Activated CD4-positive, alpha-beta memory T cell treated with anti-CD3 and anti-CD28 coated beads for 36 hours (primary cell): Measurements from ENCODE around the gene HRC. TPM values are rescaled to one million over a fixed set of nuclear protein-coding genes. Genes with fewer than 3 reads are reported as not detected.
A peak's percentile ranks its signal among the peaks of the same experiment; 100 is the strongest.
"Not testable (repeated sequence)": the region's sequence is repeated elsewhere in the genome, so short reads cannot be mapped to it uniquely, and the experiment has no call there.

ENCODE experiments used
- CTCF ChIA-PET: fragments of 350-600 bp; sonication (Branson Sonifier 250); formaldehyde crosslinking; loops from one replicate; lab custom pipeline; 2021; ENCODE audit warnings: antibody characterized with exemption, inconsistent platforms; lab: Charles Lee
- POLR2A ChIA-PET: fragments of 350-600 bp; sonication (Branson Sonifier 250); formaldehyde crosslinking; loops from one replicate; lab custom pipeline; 2021; ENCODE audit warnings: antibody characterized with exemption; lab: Charles Lee
- DNase-seq: peaks from one replicate; pipeline ENCODE4 v3.0.0-alpha.2; 2020
- H3K27ac Mint-ChIP-seq: one replicate; pipeline ENCODE4 v1.8.0; 2021; ENCODE audit warnings: mixed read lengths
- H3K27me3 Mint-ChIP-seq: one replicate; pipeline ENCODE4 v1.8.0; 2021; ENCODE audit warnings: mixed read lengths
- H3K36me3 Mint-ChIP-seq: one replicate; pipeline ENCODE4 v1.8.0; 2021; ENCODE audit warnings: mixed read lengths
- H3K4me1 Mint-ChIP-seq: one replicate; pipeline ENCODE4 v1.8.0; 2021; ENCODE audit warnings: low read depth, mixed read lengths
- H3K4me3 Mint-ChIP-seq: one replicate; pipeline ENCODE4 v1.8.0; 2021; ENCODE audit warnings: mild to moderate bottlenecking, mixed read lengths
- H3K9me3 Mint-ChIP-seq: one replicate; pipeline ENCODE4 v1.8.0; 2021; ENCODE audit warnings: mixed read lengths
- intact Hi-C: fragments of 100-400 bp; cut with micrococcal nuclease; formaldehyde crosslinking; loops from one replicate; pipeline ENCODE4 v1.15.1; 2023
- total RNA-seq, 2 experiments: library from RNA; stranded (reverse); gene quantifications; one replicate each; pipeline ENCODE4 v1.2.3, GENCODE V29; 2021

HRC gene
- total RNA-seq, 2 experiments from 2014 or later, result not detected

DNA sequence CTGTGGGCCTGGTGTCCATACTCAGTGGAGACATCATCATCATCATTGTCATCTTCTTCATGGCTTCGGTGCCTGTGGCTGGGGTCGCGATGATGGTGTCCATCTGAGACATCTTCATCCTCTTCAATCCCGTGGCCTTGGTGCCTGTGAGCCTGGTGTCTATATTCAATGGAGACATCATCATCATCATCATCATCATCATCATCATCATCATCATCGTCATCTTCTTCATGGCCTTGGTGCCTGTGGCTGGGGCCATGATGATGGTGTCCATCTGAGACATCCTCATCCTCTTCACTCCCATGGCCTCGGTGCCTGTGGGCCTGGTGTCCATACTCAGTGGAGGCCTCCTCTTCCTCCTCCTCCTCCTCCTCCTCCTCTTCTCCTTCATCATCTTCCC lies 917 bp downstream of the HRC start:
- ChIA-PET CTCF (no interaction called here), POLR2A (no interaction called here)
- peaks cover 21% of the 10 kb centered on the region for H3K4me1 Mint-ChIP-seq
- no peaks in the 10 kb centered on the region for H3K9me3 Mint-ChIP-seq
- no peaks in the 10 kb centered on the region for H3K36me3 Mint-ChIP-seq
- peaks cover 63% of the 10 kb centered on the region for H3K27me3 Mint-ChIP-seq
- intact Hi-C loops, result no loop called here
- no peak overlapping the region for H3K4me3 Mint-ChIP-seq
- H3K27ac Mint-ChIP-seq, result no peak overlapping the region
- no peak for DNase-seq

- H3K27me3 Mint-ChIP-seq, result peaks cover 66% of the 10 kb centered on the region
- no peaks in the 10 kb centered on the region for H3K36me3 Mint-ChIP-seq
- intact Hi-C loops, result no loop called here
- DNase-seq, result no peak
- no peak overlapping the region for H3K4me3 Mint-ChIP-seq
- no peak overlapping the region for H3K27ac Mint-ChIP-seq
- no peaks in the 10 kb centered on the region for H3K9me3 Mint-ChIP-seq
- peaks cover 26% of the 10 kb centered on the region for H3K4me1 Mint-ChIP-seq
- POLR2A ChIA-PET, result no interaction called here
- CTCF ChIA-PET, result interaction anchor here (1.2 kb wide), 1 partner anchor 39 kb away, joined by 4 read pairs; the partner anchor contains the start of gene LIN7B
Observed at GRCh38 chr19:49153167-49153809, 1.9 kb downstream of the HRC start.

DNA sequence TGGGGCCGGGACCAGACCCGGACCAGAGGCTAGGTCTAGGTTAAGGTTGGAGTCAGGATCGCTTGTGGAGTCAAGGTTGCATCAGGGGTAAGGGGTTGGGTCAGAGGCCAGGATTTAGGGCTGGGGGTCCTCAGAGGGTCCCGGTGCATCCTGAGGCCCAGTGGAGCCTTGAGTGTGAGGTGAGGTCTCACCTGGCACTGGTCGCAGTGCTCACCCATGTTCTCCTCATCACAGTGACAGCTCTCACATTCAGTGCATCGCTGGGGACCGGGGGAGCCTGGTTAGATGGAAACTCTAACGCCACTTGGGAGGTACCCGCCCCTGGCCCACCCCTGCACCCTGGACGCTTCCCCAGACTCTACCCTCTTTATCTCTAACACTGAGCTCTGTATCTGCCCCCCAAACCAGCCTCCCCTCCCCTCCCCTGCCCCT lies 3.1 kb downstream of the HRC start:
- Mint-ChIP-seq H3K4me1 (peaks cover 25% of the 10 kb centered on the region), H3K9me3 (no peaks in the 10 kb centered on the region), H3K4me3 (no peak overlapping the region), H3K27ac (no peak overlapping the region), H3K36me3 (no peaks in the 10 kb centered on the region), H3K27me3 (peaks cover 67% of the 10 kb centered on the region)
- CTCF ChIA-PET, result interaction anchor here (1.1 to 1.2 kb wide), 3 partner anchors 38 to 73 kb away, joined by 3 to 4 read pairs (median 4); partner anchors contain the start of gene LIN7B
- intact Hi-C loops, result no loop called here
- POLR2A ChIA-PET, result no interaction called here
- DNase-seq, result no peak

DNA sequence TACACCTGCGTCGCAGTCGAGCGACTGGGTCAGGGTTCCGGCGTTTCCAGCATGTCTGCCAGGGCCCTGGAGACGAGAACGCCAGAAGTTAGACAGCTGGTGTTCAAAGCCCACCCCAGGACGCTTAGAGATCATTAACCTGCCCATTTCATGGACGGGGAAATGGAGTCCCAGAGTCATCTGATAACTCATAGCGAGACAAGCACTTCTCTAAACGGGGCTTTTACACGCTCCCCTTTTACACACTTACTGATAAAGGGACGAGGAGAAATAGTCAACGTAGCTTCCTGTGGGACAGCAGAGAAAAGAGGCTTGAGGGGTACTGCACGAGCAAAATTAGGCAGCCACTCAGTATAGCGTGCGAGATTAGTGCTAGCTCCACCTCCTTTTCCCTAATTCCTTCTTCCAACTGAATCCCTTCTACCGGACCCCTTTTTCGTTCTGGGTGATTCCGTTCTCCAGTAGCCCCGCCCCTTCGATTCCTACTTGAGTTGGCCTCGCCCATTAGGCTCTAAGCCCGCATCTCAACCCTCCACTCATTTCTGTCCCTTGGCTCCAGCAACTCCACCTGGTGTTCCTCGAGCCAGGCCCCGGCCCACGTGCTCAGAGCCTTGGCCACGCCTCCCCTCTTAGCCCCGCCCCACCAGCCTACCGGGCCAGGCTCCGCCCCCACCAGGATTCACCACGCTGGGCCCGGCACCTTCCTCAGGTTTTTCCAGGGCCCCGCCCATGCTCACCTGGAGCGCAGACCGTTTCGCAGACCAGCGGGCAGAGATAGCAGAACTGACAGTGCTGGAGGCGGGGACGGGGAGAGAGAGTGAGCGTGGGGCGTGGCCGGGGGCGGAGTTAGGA lies 3.7 kb downstream of the HRC start:
- CTCF ChIA-PET, result interaction anchor here (0.8 to 1.9 kb wide), 4 partner anchors 37 to 364 kb away, joined by 3 to 8 read pairs (median 4); partner anchors contain the start of gene LIN7B
- Mint-ChIP-seq H3K4me3 (no peak overlapping the region), H3K9me3 (no peaks in the 10 kb centered on the region), H3K4me1 (peaks cover 25% of the 10 kb centered on the region), H3K27ac (no peak overlapping the region), H3K36me3 (no peaks in the 10 kb centered on the region), H3K27me3 (peaks cover 71% of the 10 kb centered on the region)
- intact Hi-C loops, result no loop called here
- DNase-seq, result peak; percentile 52
- POLR2A ChIA-PET, result interaction anchor here (1.2 kb wide), 1 partner anchor 208 kb away, joined by 3 read pairs; no protein-coding TSS in a partner anchor

DNA sequence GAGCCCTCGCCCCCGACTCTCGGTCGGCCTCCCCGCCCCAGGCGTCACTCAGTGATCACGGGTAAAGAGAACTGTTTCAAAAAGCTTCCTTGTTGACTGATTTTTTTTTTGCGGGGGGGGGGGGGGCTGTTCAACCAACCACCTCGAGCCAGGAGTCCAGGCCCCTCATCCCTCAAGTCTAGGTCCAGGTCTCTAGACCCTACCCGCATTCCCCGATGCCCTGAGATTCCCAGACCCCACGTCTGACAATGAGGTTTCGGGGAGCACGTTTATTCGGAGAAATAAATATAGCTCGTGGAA lies 4.3 kb downstream of the HRC start:
- POLR2A ChIA-PET, result interaction anchor here (1.2 kb wide), 1 partner anchor 209 kb away, joined by 3 read pairs; no protein-coding TSS in a partner anchor
- H3K4me1 Mint-ChIP-seq, result peaks cover 25% of the 10 kb centered on the region
- no peak overlapping the region for H3K4me3 Mint-ChIP-seq
- intact Hi-C loops, result no loop called here
- no peak for DNase-seq
- CTCF ChIA-PET, result interaction anchor here (0.8 to 1.9 kb wide), 4 partner anchors 36 to 363 kb away, joined by 3 to 8 read pairs (median 4); partner anchors contain the start of gene LIN7B
- H3K36me3 Mint-ChIP-seq, result no peaks in the 10 kb centered on the region
- no peak overlapping the region for H3K27ac Mint-ChIP-seq
- H3K9me3 Mint-ChIP-seq, result no peaks in the 10 kb centered on the region
- H3K27me3 Mint-ChIP-seq, result peaks cover 70% of the 10 kb centered on the region

GRCh38 chr19:49150106-49150943 lies 4.9 kb downstream of the HRC start:
- Mint-ChIP-seq H3K4me3 (peak overlapping the region; percentile 71), H3K27ac (no peak overlapping the region), H3K4me1 (peaks cover 28% of the 10 kb centered on the region), H3K9me3 (no peaks in the 10 kb centered on the region), H3K36me3 (no peaks in the 10 kb centered on the region), H3K27me3 (peaks cover 71% of the 10 kb centered on the region)
- CTCF ChIA-PET, result interaction anchor here (1.9 to 6.8 kb wide), 2 partner anchors 49 to 52 kb away, joined by 8 to 56 read pairs; no protein-coding TSS in a partner anchor
- intact Hi-C loops, result no loop called here
- POLR2A ChIA-PET, result interaction anchor here (1.2 kb wide), 1 partner anchor 210 kb away, joined by 3 read pairs; no protein-coding TSS in a partner anchor
- DNase-seq, result peak; percentile 59

DNA sequence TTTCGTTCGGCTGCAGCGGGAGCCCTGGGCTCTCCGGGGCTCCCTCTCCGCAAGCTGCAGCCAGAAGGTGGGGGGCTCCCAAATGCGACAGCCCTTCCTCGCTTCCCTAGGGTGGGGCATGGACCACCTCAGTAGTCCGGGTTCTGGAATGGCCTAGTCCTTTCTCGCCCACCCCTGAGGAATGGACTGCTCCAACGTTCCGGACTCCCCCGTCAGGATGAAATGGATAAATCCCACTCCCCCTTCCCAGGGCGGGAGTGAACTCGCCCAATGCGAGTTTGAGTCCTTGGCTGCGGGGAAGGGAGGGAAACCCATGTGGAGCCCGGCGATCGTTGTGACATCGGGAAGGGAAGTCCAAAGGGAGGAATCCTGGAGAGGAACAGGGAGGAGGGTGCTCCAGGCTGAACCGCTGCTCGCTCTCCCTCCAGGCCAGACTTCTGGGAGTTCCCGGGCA lies 5.5 kb downstream of the HRC start:
- peak; percentile 22 for DNase-seq
- H3K4me3 Mint-ChIP-seq, result peak overlapping the region; percentile 71
- intact Hi-C loops, result loop anchor here (2.0 kb wide), 1 partner anchor 31 kb away; the partner anchor contains the start of genes C19orf73 and PPFIA3
- ChIA-PET POLR2A (no interaction called here), CTCF (interaction anchor here (1.2 to 6.8 kb wide), 4 partner anchors 20 to 52 kb away, joined by 3 to 56 read pairs (median 6); no protein-coding TSS in a partner anchor)
- H3K27me3 Mint-ChIP-seq, result peaks cover 68% of the 10 kb centered on the region
- no peak overlapping the region for H3K27ac Mint-ChIP-seq
- H3K36me3 Mint-ChIP-seq, result no peaks in the 10 kb centered on the region
- H3K4me1 Mint-ChIP-seq, result peaks cover 28% of the 10 kb centered on the region
- H3K9me3 Mint-ChIP-seq, result no peaks in the 10 kb centered on the region

DNA sequence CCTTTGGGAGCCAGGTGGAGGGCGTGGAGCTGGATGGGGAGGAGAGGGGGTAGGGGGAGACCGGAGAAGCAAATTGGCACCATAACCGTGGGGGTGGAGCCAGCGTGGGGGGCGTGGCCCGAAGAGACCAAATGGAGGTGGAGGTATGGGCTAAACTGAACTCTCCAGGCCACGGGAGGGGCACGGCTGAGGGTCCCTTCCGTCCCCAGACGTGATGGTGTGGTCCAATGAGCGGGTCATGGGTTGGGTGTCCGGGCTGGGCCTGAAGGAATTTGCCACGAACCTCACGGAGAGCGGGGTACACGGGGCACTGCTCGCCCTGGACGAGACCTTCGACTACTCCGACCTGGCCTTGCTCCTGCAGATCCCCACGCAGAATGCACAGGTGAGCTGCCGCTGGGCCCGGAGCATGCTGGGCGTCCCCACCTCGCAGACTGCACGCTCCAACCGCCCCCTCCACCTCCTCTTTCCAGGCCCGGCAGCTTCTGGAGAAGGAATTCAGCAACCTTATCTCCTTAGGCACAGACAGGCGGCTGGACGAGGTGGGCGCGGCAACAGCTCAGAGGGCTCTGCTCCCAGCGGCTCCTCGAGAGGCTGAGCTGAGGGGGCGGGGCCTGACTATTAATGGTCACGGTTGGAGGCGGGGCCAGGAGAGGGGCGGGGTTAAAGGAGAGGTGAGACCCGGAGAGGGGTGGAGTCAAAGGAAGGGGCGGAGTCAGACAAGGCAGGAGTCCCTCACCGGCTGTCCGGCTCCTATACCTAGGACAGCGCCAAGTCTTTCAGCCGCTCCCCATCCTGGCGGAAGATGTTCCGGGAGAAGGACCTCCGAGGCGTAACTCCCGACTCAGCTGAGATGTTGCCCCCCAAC lies 6.2 kb downstream of the HRC start:
- no peaks in the 10 kb centered on the region for H3K36me3 Mint-ChIP-seq
- H3K9me3 Mint-ChIP-seq, result no peaks in the 10 kb centered on the region
- ChIA-PET POLR2A (no interaction called here), CTCF (interaction anchor here (1.0 to 6.8 kb wide), 5 partner anchors 19 to 182 kb away, joined by 3 to 56 read pairs (median 4); partner anchors contain the start of gene LIN7B)
- intact Hi-C loops, result loop anchor here (2.0 kb wide), 1 partner anchor 30 kb away; the partner anchor contains the start of genes C19orf73 and PPFIA3
- DNase-seq, result peak; percentile 90
- H3K4me1 Mint-ChIP-seq, result peaks cover 28% of the 10 kb centered on the region
- H3K4me3 Mint-ChIP-seq, result peak overlapping the region; percentile 46
- no peak overlapping the region for H3K27ac Mint-ChIP-seq
- H3K27me3 Mint-ChIP-seq, result peaks cover 62% of the 10 kb centered on the region

DNA sequence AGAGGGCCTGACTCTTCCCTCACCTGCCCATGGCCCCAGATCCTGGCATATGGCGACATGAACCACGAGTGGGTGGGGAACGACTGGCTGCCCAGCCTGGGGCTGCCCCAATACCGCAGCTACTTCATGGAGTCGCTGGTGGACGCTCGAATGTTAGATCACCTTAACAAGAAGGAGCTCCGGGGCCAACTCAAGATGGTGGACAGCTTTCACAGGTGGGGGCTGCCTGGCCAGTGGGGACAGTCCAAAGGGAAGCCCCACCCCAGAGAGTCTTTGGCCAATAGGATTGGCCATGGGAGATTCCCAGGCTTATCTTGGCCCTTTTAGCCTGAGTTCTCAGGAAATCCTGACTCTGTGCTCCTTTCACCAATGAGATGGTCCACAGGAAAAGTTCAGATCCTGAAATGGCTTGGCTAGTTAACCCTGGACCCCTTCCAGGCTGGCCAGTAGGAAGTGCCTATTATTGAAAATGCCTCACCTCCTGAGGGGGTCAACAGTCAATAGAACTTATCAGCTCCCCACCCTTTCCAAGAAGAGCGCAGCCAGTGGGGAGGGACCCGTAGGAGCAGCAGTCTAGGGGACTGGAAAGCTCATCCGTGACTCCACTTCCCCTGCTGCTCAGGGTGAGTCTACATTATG lies 7.0 kb downstream of the HRC start:
- ChIA-PET CTCF (interaction anchor here (1.0 to 6.8 kb wide), 7 partner anchors 15 to 181 kb away, joined by 3 to 56 read pairs (median 4); partner anchors contain the start of gene LIN7B), POLR2A (interaction anchor here (0.6 kb wide), 1 partner anchor 352 kb away, joined by 3 read pairs; no protein-coding TSS in a partner anchor)
- peaks cover 56% of the 10 kb centered on the region for H3K27me3 Mint-ChIP-seq
- no peak overlapping the region for H3K4me3 Mint-ChIP-seq
- DNase-seq, result no peak
- no peaks in the 10 kb centered on the region for H3K36me3 Mint-ChIP-seq
- peaks cover 28% of the 10 kb centered on the region for H3K4me1 Mint-ChIP-seq
- H3K9me3 Mint-ChIP-seq, result no peaks in the 10 kb centered on the region
- intact Hi-C loops, result loop anchor here (2.0 kb wide), 1 partner anchor 29 kb away; the partner anchor contains the start of genes C19orf73 and PPFIA3
- no peak overlapping the region for H3K27ac Mint-ChIP-seq

DNA sequence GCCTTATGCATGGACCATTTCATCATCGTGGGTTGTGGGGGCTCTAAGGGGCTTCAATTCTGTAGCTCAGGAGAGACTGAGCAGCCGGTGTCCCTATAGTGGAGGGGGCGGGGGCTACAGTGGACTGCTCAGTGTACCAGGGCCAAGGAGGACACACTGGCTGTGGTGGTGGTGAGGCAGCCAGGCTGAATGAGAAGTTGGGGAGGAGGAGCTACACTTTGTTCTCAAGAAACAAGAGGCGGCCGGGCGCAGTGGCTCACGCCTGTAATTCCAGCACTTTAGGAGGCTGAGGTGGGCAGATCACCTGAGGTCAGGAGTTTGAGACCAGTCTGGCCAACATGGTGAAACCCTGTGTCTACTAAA lies 8.8 kb downstream of the HRC start:
- ChIA-PET POLR2A (interaction anchor here (0.9 kb wide), 1 partner anchor 18 kb away, joined by 3 read pairs; no protein-coding TSS in a partner anchor), CTCF (interaction anchor here (0.6 to 6.8 kb wide), 20 partner anchors 9 to 877 kb away, joined by 3 to 56 read pairs (median 4); partner anchors contain the start of genes GYS1, KCNA7, LIN7B and PPFIA3)
- Mint-ChIP-seq H3K4me1 (peaks cover 31% of the 10 kb centered on the region), H3K27me3 (peaks cover 50% of the 10 kb centered on the region)
- not testable (repeated sequence) for H3K9me3 Mint-ChIP-seq, DNase-seq, H3K27ac Mint-ChIP-seq, H3K4me3 Mint-ChIP-seq, H3K36me3 Mint-ChIP-seq
- intact Hi-C loops, result loop anchor here (1.0 to 2.0 kb wide), 2 partner anchors 49 to 72 kb away; no protein-coding TSS in a partner anchor
